Liver (tissue), 9 donors: ENCODE results near the gene MB21D2. TPM values are rescaled to one million over a fixed set of nuclear protein-coding genes. Genes with fewer than 3 reads are reported as not detected.

ENCODE experiments used
- DNase-seq: peaks from one replicate; pipeline ENCODE4 v3.0.0-alpha.2; 2017; ENCODE audit warnings: low spot score
- H3K27ac ChIP-seq, 2 donors: one replicate each; pipeline ENCODE4 v1.7.0; 2013; ENCODE audit warnings: inconsistent platforms in 2 of 2, low read length in 2 of 2, control low read depth in 1 of 2, low read depth in 1 of 2, mild to moderate bottlenecking in 1 of 2
- H3K27me3 ChIP-seq, 4 donors: one replicate each; pipeline versions ENCODE4 v1.6.1 to v1.7.0; 2013; ENCODE audit warnings: low read length in 3 of 4, inconsistent platforms in 1 of 4, mild to moderate bottlenecking in 1 of 4, moderate library complexity in 1 of 4; ENCODE audit not compliant: control insufficient read depth in 4 of 4, insufficient read depth in 4 of 4
- H3K36me3 ChIP-seq, 4 donors: one replicate each; pipeline versions ENCODE4 v1.6.1 to v1.7.0; 2013; ENCODE audit warnings: low read length in 3 of 4, mild to moderate bottlenecking in 3 of 4, low read depth in 1 of 4, moderate library complexity in 1 of 4; ENCODE audit not compliant: control insufficient read depth in 4 of 4, insufficient read depth in 3 of 4
- H3K4me1 ChIP-seq, 4 donors: one replicate each; pipeline versions ENCODE4 v1.6.1 to v1.7.0; 2013; ENCODE audit warnings: low read length in 3 of 4, mild to moderate bottlenecking in 3 of 4, moderate library complexity in 1 of 4; ENCODE audit not compliant: control insufficient read depth in 4 of 4, insufficient read depth in 4 of 4
- H3K4me3 ChIP-seq, 3 donors: one replicate each; pipeline versions ENCODE4 v1.6.1 to v1.7.0; 2013; ENCODE audit warnings: low read length in 3 of 3, control low read depth in 1 of 3, low read depth in 1 of 3, mild to moderate bottlenecking in 1 of 3
- H3K9ac ChIP-seq, 2 donors: one replicate each; pipeline ENCODE4 v1.7.0; 2013; ENCODE audit warnings: low read length in 2 of 2, mild to moderate bottlenecking in 2 of 2, moderate library complexity in 2 of 2, control low read depth in 1 of 2, low read depth in 1 of 2
- H3K9me3 ChIP-seq, 4 donors: one replicate each; pipeline versions ENCODE4 v1.6.1 to v1.7.0; 2013; ENCODE audit warnings: low read length in 3 of 4; ENCODE audit not compliant: control insufficient read depth in 4 of 4
- EGR1 ChIP-seq, 2 donors: IDR thresholded peaks; 2 replicates each; pipeline ENCODE4 v1.6.1; 2016 to 2018; ENCODE audit warnings: antibody characterized with exemption in 2 of 2, low read depth in 2 of 2
- FOXA1 ChIP-seq: IDR thresholded peaks from 2 replicates; pipeline ENCODE4 v1.6.1; 2016; ENCODE audit warnings: antibody characterized with exemption
- FOXA2 ChIP-seq: IDR thresholded peaks from 2 replicates; pipeline ENCODE4 v1.6.1; 2016; ENCODE audit warnings: antibody characterized with exemption
- GABPA ChIP-seq, 2 donors: IDR thresholded peaks in 1 of 2; conservative IDR thresholded peaks in 1 of 2; 2 replicates each; pipeline ENCODE4 v1.6.1; 2016; ENCODE audit warnings: antibody characterized with exemption in 2 of 2, mild to moderate bottlenecking in 1 of 2, moderate library complexity in 1 of 2
- HNF4A ChIP-seq, 2 donors: conservative IDR thresholded peaks; 2 replicates each; pipeline ENCODE4 v1.6.1; 2016; ENCODE audit warnings: antibody characterized with exemption in 2 of 2, mild to moderate bottlenecking in 2 of 2
- HNF4G ChIP-seq: IDR thresholded peaks from 2 replicates; pipeline ENCODE4 v1.6.1; 2016; ENCODE audit warnings: antibody characterized with exemption
- JUND ChIP-seq, 2 donors: IDR thresholded peaks; 2 replicates each; pipeline ENCODE4 v1.6.1; 2016; ENCODE audit warnings: antibody characterized with exemption in 2 of 2
- MAX ChIP-seq: IDR thresholded peaks from 2 replicates; pipeline ENCODE4 v1.6.1; 2016; ENCODE audit warnings: antibody characterized with exemption
- NR2F2 ChIP-seq: IDR thresholded peaks from 2 replicates; pipeline ENCODE4 v1.6.1; 2016; ENCODE audit warnings: antibody characterized with exemption
- RAD21 ChIP-seq, 2 donors: IDR thresholded peaks; 2 replicates each; pipeline ENCODE4 v1.6.1; 2016; ENCODE audit warnings: antibody characterized with exemption in 2 of 2, mild to moderate bottlenecking in 2 of 2
- RXRA ChIP-seq, 2 donors: IDR thresholded peaks; 2 replicates each; pipeline ENCODE4 v1.6.1; 2017 to 2018; ENCODE audit warnings: antibody characterized with exemption in 2 of 2, mild to moderate bottlenecking in 1 of 2
- SP1 ChIP-seq: IDR thresholded peaks from 2 replicates; pipeline ENCODE4 v1.6.1; 2018; ENCODE audit warnings: antibody characterized with exemption, mild to moderate bottlenecking
- TAF1 ChIP-seq: conservative IDR thresholded peaks from 2 replicates; pipeline ENCODE4 v1.6.1; 2016; ENCODE audit warnings: antibody characterized with exemption, mild to moderate bottlenecking
- YY1 ChIP-seq: IDR thresholded peaks from 2 replicates; pipeline ENCODE4 v1.6.1; 2016; ENCODE audit warnings: antibody characterized with exemption, mild to moderate bottlenecking
- WGBS: extraction: QIAGEN DNeasy Blood & Tissue Kit; methylation state at CpG from one replicate; pipeline ENCODE4 v1.1.7; 2013; 5-methylcytosine and 5-hydroxymethylcytosine counted together
- polyA plus RNA-seq, 2 donors: library from polyadenylated mRNA; stranded (reverse) in 1 of 2; unstranded in 1 of 2; fragments of 200-250 nt in 1 of 2; fragments of >200 nt in 1 of 2; fragmentation: Nextera tagmentation in 1 of 2; extraction: Ambion mirVana in 1 of 2; gene quantifications; one replicate each; pipeline versions ENCODE4 v1.2.1 to v1.2.3, GENCODE V29; 2013 to 2015
- total RNA-seq, 2 donors: library from RNA; depleted of rRNA; stranded (reverse); fragments of >200 nt; gene quantifications; one replicate each; pipeline ENCODE4 v1.2.3, GENCODE V29; 2014
- TF ChIP-seq, protein P1 (sequence below): fragments of 150-350 bp; IDR thresholded peaks from 2 replicates; pipeline ENCODE4 v1.5.1; 2017; ENCODE audit warnings: improper control_type of control experiment, low read depth, low read length; ENCODE audit not compliant: missing input control
- TF ChIP-seq, protein P2 (sequence below): IDR thresholded peaks from 2 replicates; pipeline ENCODE4 v1.6.1; 2016; ENCODE audit warnings: antibody characterized with exemption, mild to moderate bottlenecking
- TF ChIP-seq, protein P3 (sequence below): IDR thresholded peaks from 2 replicates; pipeline ENCODE4 v1.6.1; 2016; ENCODE audit warnings: antibody characterized with exemption
- donor health status: healthy.
- donor health status: healthy.
- donor health status: healthy.
- donor health status: healthy.
- donor health status: healthy.

The MB21D2 gene
- total and polyA plus RNA-seq, 4 donors, result 0.13 to 1.9 (median 0.46) TPM

DNA sequence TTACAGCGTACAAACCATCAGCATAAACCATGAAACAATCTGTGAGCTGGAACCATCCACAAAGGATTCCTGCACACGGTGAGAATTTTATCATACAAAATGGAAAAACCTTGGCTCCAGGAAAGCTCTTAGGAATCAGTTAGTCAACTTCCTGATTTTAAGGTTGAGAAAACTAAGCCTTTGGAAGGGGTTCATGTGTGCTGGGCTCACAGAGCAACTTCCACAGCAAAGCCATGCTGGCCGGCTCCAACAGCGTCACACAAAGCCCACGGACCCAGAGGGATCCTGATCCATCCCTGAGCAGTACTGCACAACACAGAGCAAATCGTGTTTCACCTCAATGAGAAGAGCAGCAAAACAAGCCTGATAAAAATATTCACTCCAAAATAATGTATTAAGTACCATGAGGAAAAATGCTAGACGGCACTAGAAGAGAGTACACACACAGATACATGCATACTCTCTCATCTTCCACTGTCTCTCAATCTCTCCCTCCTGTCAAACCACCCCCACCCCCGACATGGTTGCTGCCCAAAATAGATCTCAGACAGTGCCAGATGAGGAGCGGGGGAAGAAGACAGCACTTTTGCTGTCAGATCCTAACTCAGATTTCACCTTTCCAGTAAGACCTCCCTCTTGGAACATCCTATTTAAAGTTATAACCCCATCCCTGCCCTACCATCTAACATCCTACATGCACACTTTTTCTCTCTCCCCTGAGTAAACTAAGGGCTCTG is 58.6 kb downstream of the MB21D2 start:
- 79% methylated on average over 9 of the region's 9 CpGs for WGBS
- Histone ChIP-seq H3K9ac (no peak overlapping the region), H3K4me3 (no peak overlapping the region), H3K27me3 (peaks cover 0 to 7% (median under 1%) of the 10 kb centered on the region in 4 donors), H3K36me3 (no peaks in the 10 kb centered on the region), H3K9me3 (peaks cover 0 to 9% (median 2%) of the 10 kb centered on the region in 4 donors), H3K27ac (no peak overlapping the region), H3K4me1 (no peaks in the 10 kb centered on the region)
- TF ChIP-seq FOXA2 (no peak), GABPA (IDR thresholded peaks at IDR 0.05 in 1 of 2, conservative IDR thresholded peaks at IDR 0.05 in 1 of 2) (no peak), HNF4G (no peak), FOXA1 (no peak), EGR1 (IDR thresholded peaks at IDR 0.05; ENCODE audit: low read depth in 2 of 2) (no peak), MAX (no peak), TAF1 (no peak), RXRA (IDR thresholded peaks at IDR 0.05) (no peak), SP1 (no peak), JUND (IDR thresholded peaks at IDR 0.05) (no peak), RAD21 (IDR thresholded peaks at IDR 0.05) (no peak), NR2F2 (no peak), YY1 (no peak)
- TF ChIP-seq, protein P1, sequence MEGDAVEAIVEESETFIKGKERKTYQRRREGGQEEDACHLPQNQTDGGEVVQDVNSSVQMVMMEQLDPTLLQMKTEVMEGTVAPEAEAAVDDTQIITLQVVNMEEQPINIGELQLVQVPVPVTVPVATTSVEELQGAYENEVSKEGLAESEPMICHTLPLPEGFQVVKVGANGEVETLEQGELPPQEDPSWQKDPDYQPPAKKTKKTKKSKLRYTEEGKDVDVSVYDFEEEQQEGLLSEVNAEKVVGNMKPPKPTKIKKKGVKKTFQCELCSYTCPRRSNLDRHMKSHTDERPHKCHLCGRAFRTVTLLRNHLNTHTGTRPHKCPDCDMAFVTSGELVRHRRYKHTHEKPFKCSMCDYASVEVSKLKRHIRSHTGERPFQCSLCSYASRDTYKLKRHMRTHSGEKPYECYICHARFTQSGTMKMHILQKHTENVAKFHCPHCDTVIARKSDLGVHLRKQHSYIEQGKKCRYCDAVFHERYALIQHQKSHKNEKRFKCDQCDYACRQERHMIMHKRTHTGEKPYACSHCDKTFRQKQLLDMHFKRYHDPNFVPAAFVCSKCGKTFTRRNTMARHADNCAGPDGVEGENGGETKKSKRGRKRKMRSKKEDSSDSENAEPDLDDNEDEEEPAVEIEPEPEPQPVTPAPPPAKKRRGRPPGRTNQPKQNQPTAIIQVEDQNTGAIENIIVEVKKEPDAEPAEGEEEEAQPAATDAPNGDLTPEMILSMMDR, result no peak
- TF ChIP-seq, protein P2, sequence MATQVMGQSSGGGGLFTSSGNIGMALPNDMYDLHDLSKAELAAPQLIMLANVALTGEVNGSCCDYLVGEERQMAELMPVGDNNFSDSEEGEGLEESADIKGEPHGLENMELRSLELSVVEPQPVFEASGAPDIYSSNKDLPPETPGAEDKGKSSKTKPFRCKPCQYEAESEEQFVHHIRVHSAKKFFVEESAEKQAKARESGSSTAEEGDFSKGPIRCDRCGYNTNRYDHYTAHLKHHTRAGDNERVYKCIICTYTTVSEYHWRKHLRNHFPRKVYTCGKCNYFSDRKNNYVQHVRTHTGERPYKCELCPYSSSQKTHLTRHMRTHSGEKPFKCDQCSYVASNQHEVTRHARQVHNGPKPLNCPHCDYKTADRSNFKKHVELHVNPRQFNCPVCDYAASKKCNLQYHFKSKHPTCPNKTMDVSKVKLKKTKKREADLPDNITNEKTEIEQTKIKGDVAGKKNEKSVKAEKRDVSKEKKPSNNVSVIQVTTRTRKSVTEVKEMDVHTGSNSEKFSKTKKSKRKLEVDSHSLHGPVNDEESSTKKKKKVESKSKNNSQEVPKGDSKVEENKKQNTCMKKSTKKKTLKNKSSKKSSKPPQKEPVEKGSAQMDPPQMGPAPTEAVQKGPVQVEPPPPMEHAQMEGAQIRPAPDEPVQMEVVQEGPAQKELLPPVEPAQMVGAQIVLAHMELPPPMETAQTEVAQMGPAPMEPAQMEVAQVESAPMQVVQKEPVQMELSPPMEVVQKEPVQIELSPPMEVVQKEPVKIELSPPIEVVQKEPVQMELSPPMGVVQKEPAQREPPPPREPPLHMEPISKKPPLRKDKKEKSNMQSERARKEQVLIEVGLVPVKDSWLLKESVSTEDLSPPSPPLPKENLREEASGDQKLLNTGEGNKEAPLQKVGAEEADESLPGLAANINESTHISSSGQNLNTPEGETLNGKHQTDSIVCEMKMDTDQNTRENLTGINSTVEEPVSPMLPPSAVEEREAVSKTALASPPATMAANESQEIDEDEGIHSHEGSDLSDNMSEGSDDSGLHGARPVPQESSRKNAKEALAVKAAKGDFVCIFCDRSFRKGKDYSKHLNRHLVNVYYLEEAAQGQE, result no peak
- no peak for DNase-seq

- no peak for TF ChIP-seq GABPA (IDR thresholded peaks at IDR 0.05 in 1 of 2, conservative IDR thresholded peaks at IDR 0.05 in 1 of 2)
- TF ChIP-seq NR2F2, result no peak
- no peak for TF ChIP-seq TAF1
- no peak for TF ChIP-seq HNF4G
- no peak for TF ChIP-seq MAX
- TF ChIP-seq HNF4A (conservative IDR thresholded peaks at IDR 0.05), result no peak
- TF ChIP-seq, protein P3, sequence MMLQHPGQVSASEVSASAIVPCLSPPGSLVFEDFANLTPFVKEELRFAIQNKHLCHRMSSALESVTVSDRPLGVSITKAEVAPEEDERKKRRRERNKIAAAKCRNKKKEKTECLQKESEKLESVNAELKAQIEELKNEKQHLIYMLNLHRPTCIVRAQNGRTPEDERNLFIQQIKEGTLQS, result no peak
- no peak for TF ChIP-seq YY1
- TF ChIP-seq JUND (IDR thresholded peaks at IDR 0.05), result no peak
- peaks cover 0 to 9% (median 2%) of the 10 kb centered on the region in 4 donors for H3K9me3 ChIP-seq
- no peak overlapping the region for H3K4me3 ChIP-seq
- 95% methylated on average over 7 of the region's 7 CpGs for WGBS
- H3K36me3 ChIP-seq, result no peaks in the 10 kb centered on the region
- H3K9ac ChIP-seq, result no peak overlapping the region
- peaks cover 0 to 5% (median 4%) of the 10 kb centered on the region in 4 donors for H3K4me1 ChIP-seq
- no peak overlapping the region for H3K27ac ChIP-seq
- DNase-seq, result no peak
- peaks cover 0 to 7% (median under 1%) of the 10 kb centered on the region in 4 donors for H3K27me3 ChIP-seq
Observed at GRCh38 chr3:192857260-192857661, 60.4 kb downstream of the MB21D2 start.
